HEK293 (cell line): Measurements from ENCODE around the gene MDP1.

ENCODE experiments used
- BCL11A ChIP-seq: fragments of 450-650 bp; formaldehyde crosslinking; IDR thresholded peaks from 2 replicates; pipeline ENCODE4 v1.5.1; 2016; ENCODE audit warnings: low read depth, missing biosample characterization, missing genetic modification characterization
- CTCF ChIP-seq: fragments of 450-650 bp; formaldehyde crosslinking; IDR thresholded peaks from 2 replicates; pipeline ENCODE4 v1.5.1; 2016; ENCODE audit warnings: missing biosample characterization, missing genetic modification characterization
- YY1 ChIP-seq: fragments of 450-650 bp; formaldehyde crosslinking; IDR thresholded peaks from 2 replicates; pipeline ENCODE4 v1.5.1; 2018; ENCODE audit warnings: missing biosample characterization, missing genetic modification characterization
- YY2 ChIP-seq: fragments of 450-650 bp; formaldehyde crosslinking; IDR thresholded peaks from 2 replicates; pipeline ENCODE4 v1.5.1; 2016; ENCODE audit warnings: missing biosample characterization, missing genetic modification characterization
- ZBTB8A ChIP-seq: fragments of 450-650 bp; formaldehyde crosslinking; IDR thresholded peaks from 2 replicates; pipeline ENCODE4 v1.5.1; 2016; ENCODE audit warnings: missing biosample characterization, missing genetic modification characterization
- ZNF274 ChIP-seq, 2 experiments: fragments of 200-500 bp in 1 of 2; fragments of 450-650 bp in 1 of 2; sonication (Bioruptor generic) in 1 of 2; formaldehyde crosslinking in 1 of 2; IDR thresholded peaks; 2 replicates each; pipeline versions ENCODE4 v1.5.1 to v1.6.1; 2014 to 2016; ENCODE audit warnings: borderline replicate concordance in 1 of 2, inconsistent platforms in 1 of 2, low read length in 1 of 2, missing biosample characterization in 1 of 2, missing genetic modification characterization in 1 of 2
- ZNF423 ChIP-seq: fragments of 450-650 bp; formaldehyde crosslinking; IDR thresholded peaks from 2 replicates; pipeline ENCODE4 v1.5.1; 2016; ENCODE audit warnings: missing biosample characterization, missing genetic modification characterization

- TF ChIP-seq ZNF274 (IDR thresholded peaks at IDR 0.05; ENCODE audit: low read length) (no peak), ZNF274 (tag by site-specific recombination; IDR thresholded peaks at IDR 0.05; ENCODE audit: borderline replicate concordance) (no peak), BCL11A (tag by site-specific recombination) (no peak), CTCF (tag by site-specific recombination) (no peak), ZBTB8A (tag by site-specific recombination) (no peak), ZNF423 (tag by site-specific recombination) (no peak), YY1 (tag by site-specific recombination) (no peak), YY2 (tag by site-specific recombination) (no peak)
Observed at GRCh38 chr14:24186831-24187538, 28.9 kb downstream of the MDP1 start.
